Liver (tissue), 9 donors: Measurements from ENCODE around the gene SH3BP5. TPM values are rescaled to one million over a fixed set of nuclear protein-coding genes. Genes with fewer than 3 reads are reported as not detected.

Experiments
- DNase-seq: peaks from one replicate; pipeline ENCODE4 v3.0.0-alpha.2; 2017; ENCODE audit warnings: low spot score
- H3K27ac ChIP-seq, 2 donors: one replicate each; pipeline ENCODE4 v1.7.0; 2013; ENCODE audit warnings: inconsistent platforms in 2 of 2, low read length in 2 of 2, control low read depth in 1 of 2, low read depth in 1 of 2, mild to moderate bottlenecking in 1 of 2
- H3K27me3 ChIP-seq, 4 donors: one replicate each; pipeline versions ENCODE4 v1.6.1 to v1.7.0; 2013; ENCODE audit warnings: low read length in 3 of 4, inconsistent platforms in 1 of 4, mild to moderate bottlenecking in 1 of 4, moderate library complexity in 1 of 4; ENCODE audit not compliant: control insufficient read depth in 4 of 4, insufficient read depth in 4 of 4
- H3K36me3 ChIP-seq, 4 donors: one replicate each; pipeline versions ENCODE4 v1.6.1 to v1.7.0; 2013; ENCODE audit warnings: low read length in 3 of 4, mild to moderate bottlenecking in 3 of 4, low read depth in 1 of 4, moderate library complexity in 1 of 4; ENCODE audit not compliant: control insufficient read depth in 4 of 4, insufficient read depth in 3 of 4
- H3K4me1 ChIP-seq, 4 donors: one replicate each; pipeline versions ENCODE4 v1.6.1 to v1.7.0; 2013; ENCODE audit warnings: low read length in 3 of 4, mild to moderate bottlenecking in 3 of 4, moderate library complexity in 1 of 4; ENCODE audit not compliant: control insufficient read depth in 4 of 4, insufficient read depth in 4 of 4
- H3K4me3 ChIP-seq, 3 donors: one replicate each; pipeline versions ENCODE4 v1.6.1 to v1.7.0; 2013; ENCODE audit warnings: low read length in 3 of 3, control low read depth in 1 of 3, low read depth in 1 of 3, mild to moderate bottlenecking in 1 of 3
- H3K9ac ChIP-seq, 2 donors: one replicate each; pipeline ENCODE4 v1.7.0; 2013; ENCODE audit warnings: low read length in 2 of 2, mild to moderate bottlenecking in 2 of 2, moderate library complexity in 2 of 2, control low read depth in 1 of 2, low read depth in 1 of 2
- H3K9me3 ChIP-seq, 4 donors: one replicate each; pipeline versions ENCODE4 v1.6.1 to v1.7.0; 2013; ENCODE audit warnings: low read length in 3 of 4; ENCODE audit not compliant: control insufficient read depth in 4 of 4
- EGR1 ChIP-seq, 2 donors: IDR thresholded peaks; 2 replicates each; pipeline ENCODE4 v1.6.1; 2016 to 2018; ENCODE audit warnings: antibody characterized with exemption in 2 of 2, low read depth in 2 of 2
- FOXA1 ChIP-seq: IDR thresholded peaks from 2 replicates; pipeline ENCODE4 v1.6.1; 2016; ENCODE audit warnings: antibody characterized with exemption
- FOXA2 ChIP-seq: IDR thresholded peaks from 2 replicates; pipeline ENCODE4 v1.6.1; 2016; ENCODE audit warnings: antibody characterized with exemption
- GABPA ChIP-seq, 2 donors: IDR thresholded peaks in 1 of 2; conservative IDR thresholded peaks in 1 of 2; 2 replicates each; pipeline ENCODE4 v1.6.1; 2016; ENCODE audit warnings: antibody characterized with exemption in 2 of 2, mild to moderate bottlenecking in 1 of 2, moderate library complexity in 1 of 2
- HNF4A ChIP-seq, 2 donors: conservative IDR thresholded peaks; 2 replicates each; pipeline ENCODE4 v1.6.1; 2016; ENCODE audit warnings: antibody characterized with exemption in 2 of 2, mild to moderate bottlenecking in 2 of 2
- HNF4G ChIP-seq: IDR thresholded peaks from 2 replicates; pipeline ENCODE4 v1.6.1; 2016; ENCODE audit warnings: antibody characterized with exemption
- JUND ChIP-seq, 2 donors: IDR thresholded peaks; 2 replicates each; pipeline ENCODE4 v1.6.1; 2016; ENCODE audit warnings: antibody characterized with exemption in 2 of 2
- NR2F2 ChIP-seq: IDR thresholded peaks from 2 replicates; pipeline ENCODE4 v1.6.1; 2016; ENCODE audit warnings: antibody characterized with exemption
- RAD21 ChIP-seq, 2 donors: IDR thresholded peaks; 2 replicates each; pipeline ENCODE4 v1.6.1; 2016; ENCODE audit warnings: antibody characterized with exemption in 2 of 2, mild to moderate bottlenecking in 2 of 2
- RXRA ChIP-seq, 2 donors: IDR thresholded peaks; 2 replicates each; pipeline ENCODE4 v1.6.1; 2017 to 2018; ENCODE audit warnings: antibody characterized with exemption in 2 of 2, mild to moderate bottlenecking in 1 of 2
- SP1 ChIP-seq: IDR thresholded peaks from 2 replicates; pipeline ENCODE4 v1.6.1; 2018; ENCODE audit warnings: antibody characterized with exemption, mild to moderate bottlenecking
- TAF1 ChIP-seq: conservative IDR thresholded peaks from 2 replicates; pipeline ENCODE4 v1.6.1; 2016; ENCODE audit warnings: antibody characterized with exemption, mild to moderate bottlenecking
- YY1 ChIP-seq: IDR thresholded peaks from 2 replicates; pipeline ENCODE4 v1.6.1; 2016; ENCODE audit warnings: antibody characterized with exemption, mild to moderate bottlenecking
- WGBS: extraction: QIAGEN DNeasy Blood & Tissue Kit; methylation state at CpG from one replicate; pipeline ENCODE4 v1.1.7; 2013; 5-methylcytosine and 5-hydroxymethylcytosine counted together
- polyA plus RNA-seq, 2 donors: library from polyadenylated mRNA; stranded (reverse) in 1 of 2; unstranded in 1 of 2; fragments of 200-250 nt in 1 of 2; fragments of >200 nt in 1 of 2; fragmentation: Nextera tagmentation in 1 of 2; extraction: Ambion mirVana in 1 of 2; gene quantifications; one replicate each; pipeline versions ENCODE4 v1.2.1 to v1.2.3, GENCODE V29; 2013 to 2015
- total RNA-seq, 2 donors: library from RNA; depleted of rRNA; stranded (reverse); fragments of >200 nt; gene quantifications; one replicate each; pipeline ENCODE4 v1.2.3, GENCODE V29; 2014
- TF ChIP-seq, protein P1 (sequence below): IDR thresholded peaks from 2 replicates; pipeline ENCODE4 v1.6.1; 2016; ENCODE audit warnings: antibody characterized with exemption
- TF ChIP-seq, protein P2 (sequence below): IDR thresholded peaks from 2 replicates; pipeline ENCODE4 v1.6.1; 2016; ENCODE audit warnings: antibody characterized with exemption
- TF ChIP-seq, protein P3 (sequence below): fragments of 150-350 bp; IDR thresholded peaks from 2 replicates; pipeline ENCODE4 v1.5.1; 2017; ENCODE audit warnings: improper control_type of control experiment, low read depth, low read length; ENCODE audit not compliant: missing input control
- TF ChIP-seq, protein P4 (sequence below): IDR thresholded peaks from 2 replicates; pipeline ENCODE4 v1.6.1; 2016; ENCODE audit warnings: antibody characterized with exemption
- TF ChIP-seq, protein P5 (sequence below): IDR thresholded peaks from 2 replicates; pipeline ENCODE4 v1.6.1; 2016; ENCODE audit warnings: antibody characterized with exemption, mild to moderate bottlenecking
- donor health status: healthy.
- donor health status: healthy.
- donor health status: healthy.
- donor health status: healthy.
- donor health status: healthy.

The SH3BP5 gene
- total and polyA plus RNA-seq, 4 donors = 3.5 to 17.9 (median 11.8) TPM

DNA sequence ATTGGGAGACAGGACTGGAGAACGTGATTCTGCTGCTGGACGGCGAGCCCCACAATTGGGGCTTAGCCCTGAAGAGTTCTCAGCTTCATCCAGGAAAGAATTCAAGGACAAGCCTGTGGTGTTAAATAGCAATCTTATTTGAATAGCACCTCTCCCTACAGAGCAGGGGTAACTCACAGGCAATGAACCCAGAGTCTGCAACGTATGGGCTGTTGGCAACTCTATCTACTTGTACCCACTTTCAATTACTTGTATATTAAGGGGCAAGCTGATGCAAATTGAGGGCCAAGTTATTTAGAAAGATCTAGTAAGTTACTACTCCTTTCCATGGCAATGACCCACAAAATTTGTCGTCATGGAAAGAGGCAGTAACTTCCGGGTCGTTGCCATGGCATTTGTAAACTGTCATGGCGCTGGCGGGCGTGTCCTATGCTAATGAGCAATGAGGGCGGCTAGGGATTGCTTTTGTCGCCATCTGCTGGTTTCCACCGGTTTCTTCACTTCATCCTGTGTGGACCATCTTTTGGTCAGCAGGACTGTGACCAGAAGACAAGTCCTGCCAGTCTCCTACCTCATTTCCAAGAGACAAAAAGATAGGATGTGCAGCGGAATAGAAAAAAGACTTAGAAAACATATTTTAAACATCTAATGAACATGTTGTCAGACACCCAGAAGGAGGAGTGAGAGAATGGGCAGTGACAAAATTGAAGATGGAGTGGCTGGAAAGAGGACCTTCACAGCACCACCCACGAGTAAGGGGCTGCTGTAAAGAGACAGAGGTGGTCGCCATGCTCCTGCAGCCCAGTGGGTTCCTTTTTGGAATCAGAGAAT, 45.8 kb upstream of the SH3BP5 start:
- peak; percentile 91 for DNase-seq
- Histone ChIP-seq H3K9ac (no peak overlapping the region), H3K27ac (peak overlapping the region; percentile 40 to 80), H3K4me1 (peaks cover 0 to 3% (median 0%) of the 10 kb centered on the region in 4 donors), H3K36me3 (no peaks in the 10 kb centered on the region), H3K4me3 (no peak overlapping the region), H3K9me3 (no peaks in the 10 kb centered on the region), H3K27me3 (no peaks in the 10 kb centered on the region)
- TF ChIP-seq YY1 = peak; percentile 99
- peak; percentile 84 to 95 for TF ChIP-seq JUND (IDR thresholded peaks at IDR 0.05)
- TF ChIP-seq, protein P1, sequence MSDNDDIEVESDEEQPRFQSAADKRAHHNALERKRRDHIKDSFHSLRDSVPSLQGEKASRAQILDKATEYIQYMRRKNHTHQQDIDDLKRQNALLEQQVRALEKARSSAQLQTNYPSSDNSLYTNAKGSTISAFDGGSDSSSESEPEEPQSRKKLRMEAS = peak; percentile 8
- TF ChIP-seq HNF4A (conservative IDR thresholded peaks at IDR 0.05) = peak in 1 of 2 donors; percentile 41
- TF ChIP-seq, protein P2, sequence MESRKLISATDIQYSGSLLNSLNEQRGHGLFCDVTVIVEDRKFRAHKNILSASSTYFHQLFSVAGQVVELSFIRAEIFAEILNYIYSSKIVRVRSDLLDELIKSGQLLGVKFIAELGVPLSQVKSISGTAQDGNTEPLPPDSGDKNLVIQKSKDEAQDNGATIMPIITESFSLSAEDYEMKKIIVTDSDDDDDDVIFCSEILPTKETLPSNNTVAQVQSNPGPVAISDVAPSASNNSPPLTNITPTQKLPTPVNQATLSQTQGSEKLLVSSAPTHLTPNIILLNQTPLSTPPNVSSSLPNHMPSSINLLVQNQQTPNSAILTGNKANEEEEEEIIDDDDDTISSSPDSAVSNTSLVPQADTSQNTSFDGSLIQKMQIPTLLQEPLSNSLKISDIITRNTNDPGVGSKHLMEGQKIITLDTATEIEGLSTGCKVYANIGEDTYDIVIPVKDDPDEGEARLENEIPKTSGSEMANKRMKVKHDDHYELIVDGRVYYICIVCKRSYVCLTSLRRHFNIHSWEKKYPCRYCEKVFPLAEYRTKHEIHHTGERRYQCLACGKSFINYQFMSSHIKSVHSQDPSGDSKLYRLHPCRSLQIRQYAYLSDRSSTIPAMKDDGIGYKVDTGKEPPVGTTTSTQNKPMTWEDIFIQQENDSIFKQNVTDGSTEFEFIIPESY = no peak
- peak; percentile 71 for TF ChIP-seq NR2F2
- TF ChIP-seq RAD21 (IDR thresholded peaks at IDR 0.05) = peak; percentile 99
- TF ChIP-seq, protein P3, sequence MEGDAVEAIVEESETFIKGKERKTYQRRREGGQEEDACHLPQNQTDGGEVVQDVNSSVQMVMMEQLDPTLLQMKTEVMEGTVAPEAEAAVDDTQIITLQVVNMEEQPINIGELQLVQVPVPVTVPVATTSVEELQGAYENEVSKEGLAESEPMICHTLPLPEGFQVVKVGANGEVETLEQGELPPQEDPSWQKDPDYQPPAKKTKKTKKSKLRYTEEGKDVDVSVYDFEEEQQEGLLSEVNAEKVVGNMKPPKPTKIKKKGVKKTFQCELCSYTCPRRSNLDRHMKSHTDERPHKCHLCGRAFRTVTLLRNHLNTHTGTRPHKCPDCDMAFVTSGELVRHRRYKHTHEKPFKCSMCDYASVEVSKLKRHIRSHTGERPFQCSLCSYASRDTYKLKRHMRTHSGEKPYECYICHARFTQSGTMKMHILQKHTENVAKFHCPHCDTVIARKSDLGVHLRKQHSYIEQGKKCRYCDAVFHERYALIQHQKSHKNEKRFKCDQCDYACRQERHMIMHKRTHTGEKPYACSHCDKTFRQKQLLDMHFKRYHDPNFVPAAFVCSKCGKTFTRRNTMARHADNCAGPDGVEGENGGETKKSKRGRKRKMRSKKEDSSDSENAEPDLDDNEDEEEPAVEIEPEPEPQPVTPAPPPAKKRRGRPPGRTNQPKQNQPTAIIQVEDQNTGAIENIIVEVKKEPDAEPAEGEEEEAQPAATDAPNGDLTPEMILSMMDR = peak; percentile 95
- TF ChIP-seq FOXA1 = no peak
- TF ChIP-seq, protein P4, sequence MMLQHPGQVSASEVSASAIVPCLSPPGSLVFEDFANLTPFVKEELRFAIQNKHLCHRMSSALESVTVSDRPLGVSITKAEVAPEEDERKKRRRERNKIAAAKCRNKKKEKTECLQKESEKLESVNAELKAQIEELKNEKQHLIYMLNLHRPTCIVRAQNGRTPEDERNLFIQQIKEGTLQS = peak; percentile 78
- peak; percentile 39 for TF ChIP-seq FOXA2
- peak; percentile 82 to 93 for TF ChIP-seq GABPA (IDR thresholded peaks at IDR 0.05 in 1 of 2, conservative IDR thresholded peaks at IDR 0.05 in 1 of 2)
- TF ChIP-seq TAF1 = no peak
- TF ChIP-seq RXRA (IDR thresholded peaks at IDR 0.05) = peak; percentile 44 to 75
- TF ChIP-seq EGR1 (IDR thresholded peaks at IDR 0.05; ENCODE audit: low read depth in 2 of 2) = peak; percentile 96 to 98
- TF ChIP-seq, protein P5, sequence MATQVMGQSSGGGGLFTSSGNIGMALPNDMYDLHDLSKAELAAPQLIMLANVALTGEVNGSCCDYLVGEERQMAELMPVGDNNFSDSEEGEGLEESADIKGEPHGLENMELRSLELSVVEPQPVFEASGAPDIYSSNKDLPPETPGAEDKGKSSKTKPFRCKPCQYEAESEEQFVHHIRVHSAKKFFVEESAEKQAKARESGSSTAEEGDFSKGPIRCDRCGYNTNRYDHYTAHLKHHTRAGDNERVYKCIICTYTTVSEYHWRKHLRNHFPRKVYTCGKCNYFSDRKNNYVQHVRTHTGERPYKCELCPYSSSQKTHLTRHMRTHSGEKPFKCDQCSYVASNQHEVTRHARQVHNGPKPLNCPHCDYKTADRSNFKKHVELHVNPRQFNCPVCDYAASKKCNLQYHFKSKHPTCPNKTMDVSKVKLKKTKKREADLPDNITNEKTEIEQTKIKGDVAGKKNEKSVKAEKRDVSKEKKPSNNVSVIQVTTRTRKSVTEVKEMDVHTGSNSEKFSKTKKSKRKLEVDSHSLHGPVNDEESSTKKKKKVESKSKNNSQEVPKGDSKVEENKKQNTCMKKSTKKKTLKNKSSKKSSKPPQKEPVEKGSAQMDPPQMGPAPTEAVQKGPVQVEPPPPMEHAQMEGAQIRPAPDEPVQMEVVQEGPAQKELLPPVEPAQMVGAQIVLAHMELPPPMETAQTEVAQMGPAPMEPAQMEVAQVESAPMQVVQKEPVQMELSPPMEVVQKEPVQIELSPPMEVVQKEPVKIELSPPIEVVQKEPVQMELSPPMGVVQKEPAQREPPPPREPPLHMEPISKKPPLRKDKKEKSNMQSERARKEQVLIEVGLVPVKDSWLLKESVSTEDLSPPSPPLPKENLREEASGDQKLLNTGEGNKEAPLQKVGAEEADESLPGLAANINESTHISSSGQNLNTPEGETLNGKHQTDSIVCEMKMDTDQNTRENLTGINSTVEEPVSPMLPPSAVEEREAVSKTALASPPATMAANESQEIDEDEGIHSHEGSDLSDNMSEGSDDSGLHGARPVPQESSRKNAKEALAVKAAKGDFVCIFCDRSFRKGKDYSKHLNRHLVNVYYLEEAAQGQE = no peak
- TF ChIP-seq HNF4G = no peak
- peak; percentile 78 for TF ChIP-seq SP1
- WGBS = 25% methylated on average over 16 of the region's 16 CpGs
